OCI-LY7 (cell line): ENCODE results near the gene SPOCK1. TPM values are rescaled to one million over a fixed set of nuclear protein-coding genes. Genes with fewer than 3 reads are reported as not detected.

Experiments
- BruUV-seq: library from RNA; stranded (reverse); fragments of 400-500 nt; replicated peaks from 2 replicates; lab custom pipeline; 2021; lab: Mats Ljungman, UMichigan
- CTCF ChIA-PET: fragments of 300-600 bp; sonication (Branson Sonifier 250); formaldehyde crosslinking; loops from one replicate; lab custom pipeline; 2022; ENCODE audit warnings: antibody characterized with exemption; ENCODE audit not compliant: unreplicated experiment; lab: Charles Lee
- POLR2A ChIA-PET: fragments of 300-600 bp; sonication (Branson Sonifier 250); formaldehyde crosslinking; loops from one replicate; lab custom pipeline; 2022; ENCODE audit warnings: antibody characterized with exemption; lab: Charles Lee
- DNase-seq: peaks from one replicate; pipeline ENCODE4 v3.0.0-alpha.2; 2015; ENCODE audit warnings: low spot score
- H2AFZ ChIP-seq: fragments of 200-600 bp; sonication (generic), shearing (Covaris generic); 2 replicates; pipeline ENCODE4 v1.6.1; 2014; ENCODE audit warnings: mild to moderate bottlenecking, antibody characterized with exemption, low read length, moderate library complexity
- H3K27ac ChIP-seq: fragments of 200-600 bp; sonication (generic); 2 replicates; pipeline ENCODE4 v1.5.1; 2014; ENCODE audit warnings: mixed run types, low read depth, mild to moderate bottlenecking, moderate library complexity, low read length, inconsistent platforms; ENCODE audit not compliant: poor library complexity, severe bottlenecking
- H3K36me3 ChIP-seq: fragments of 200-600 bp; sonication (generic); 2 replicates; pipeline ENCODE4 v1.6.1; 2014; ENCODE audit warnings: mild to moderate bottlenecking, antibody characterized with exemption, low read length, moderate library complexity, mixed read lengths; ENCODE audit not compliant: insufficient read depth
- H3K4me1 ChIP-seq: fragments of 200-600 bp; sonication (generic); 2 replicates; pipeline ENCODE4 v1.5.1; 2014; ENCODE audit warnings: mild to moderate bottlenecking, low read length; ENCODE audit not compliant: insufficient read depth, poor library complexity, severe bottlenecking
- H3K4me2 ChIP-seq: fragments of 200-600 bp; sonication (generic); 2 replicates; pipeline ENCODE4 v1.6.1; 2014; ENCODE audit warnings: mild to moderate bottlenecking, low read length
- H3K4me3 ChIP-seq: fragments of 200-600 bp; sonication (generic); 2 replicates; pipeline ENCODE4 v1.5.1; 2014; ENCODE audit warnings: mild to moderate bottlenecking, low read depth, low read length; ENCODE audit not compliant: poor library complexity, severe bottlenecking
- H3K79me2 ChIP-seq: fragments of 200-600 bp; sonication (generic); 2 replicates; pipeline ENCODE4 v1.6.1; 2016; ENCODE audit warnings: low read depth, mild to moderate bottlenecking, low read length, moderate library complexity, mixed read lengths; ENCODE audit not compliant: insufficient read depth
- H3K9me2 ChIP-seq: fragments of 200-600 bp; sonication (generic); 2 replicates; pipeline ENCODE4 v1.6.1; 2016; ENCODE audit warnings: mild to moderate bottlenecking, low read length, mixed read lengths; ENCODE audit not compliant: insufficient read depth
- H3K9me3 ChIP-seq: fragments of 200-600 bp; sonication (generic); 2 replicates; pipeline ENCODE4 v1.6.1; 2014; ENCODE audit warnings: mild to moderate bottlenecking, mixed run types, low read length, mixed read lengths
- H4K20me1 ChIP-seq: fragments of 200-600 bp; sonication (generic); 2 replicates; pipeline ENCODE4 v1.6.1; 2014; ENCODE audit warnings: mild to moderate bottlenecking, antibody characterized with exemption, low read length, moderate library complexity, mixed read lengths; ENCODE audit not compliant: insufficient read depth
- CTCF ChIP-seq: fragments of 200-600 bp; sonication (generic); conservative IDR thresholded peaks from 2 replicates; pipeline ENCODE4 v1.5.1; 2014; ENCODE audit warnings: mild to moderate bottlenecking, antibody characterized with exemption, low read length, moderate library complexity, mixed read lengths
- EZH2phosphoT487 ChIP-seq: fragments of 200-600 bp; sonication (generic); IDR thresholded peaks from 2 replicates; pipeline ENCODE4 v1.6.1; 2018; ENCODE audit warnings: low read depth, borderline replicate concordance, mild to moderate bottlenecking, mixed run types, antibody characterized with exemption, low read length, moderate library complexity, mixed read lengths
- intact Hi-C: fragments of 100-400 bp; cut with micrococcal nuclease; formaldehyde crosslinking; loops from one replicate; pipeline ENCODE4 v1.10.0; 2022; ENCODE audit not compliant: unreplicated experiment
- total RNA-seq, 2 experiments: library from RNA; depleted of rRNA in 1 of 2; stranded (reverse); fragments of >200 nt in 1 of 2; shearing (Covaris generic) in 1 of 2; gene quantifications; 2 replicates each; pipeline ENCODE4 v1.2.3, GENCODE V29; 2014 to 2022

Gene SPOCK1
- total RNA-seq, 2 experiments from 2014 or later: 0.29 to 1.5 TPM

- TF ChIP-seq CTCF (no peak), EZH2phosphoT487 (no peak)
- Histone ChIP-seq H3K27ac (no peak overlapping the region), H3K36me3 (no peaks in the 10 kb centered on the region), H2AFZ (no peak overlapping the region), H3K4me3 (no peak overlapping the region), H3K4me1 (no peaks in the 10 kb centered on the region), H3K9me3 (no peaks in the 10 kb centered on the region), H3K79me2 (no peaks in the 10 kb centered on the region), H4K20me1 (no peaks in the 10 kb centered on the region), H3K4me2 (no peak overlapping the region), H3K9me2 (no peaks in the 10 kb centered on the region)
- POLR2A ChIA-PET: no interaction called here
- no TSS peak for BruUV-seq
- no peak for DNase-seq
- CTCF ChIA-PET: no interaction called here
- intact Hi-C loops: no loop called here
Observed at GRCh38 chr5:137287569-137287968, 211.6 kb downstream of the SPOCK1 start.

GRCh38 chr5:137286025-137286610, 213.0 kb downstream of the SPOCK1 start:
- ChIA-PET POLR2A (no interaction called here), CTCF (no interaction called here)
- no peak for TF ChIP-seq EZH2phosphoT487
- no peak for TF ChIP-seq CTCF
- no peaks in the 10 kb centered on the region for H3K9me2 ChIP-seq
- intact Hi-C loops: no loop called here
- no peaks in the 10 kb centered on the region for H3K9me3 ChIP-seq
- H4K20me1 ChIP-seq: no peaks in the 10 kb centered on the region
- H3K36me3 ChIP-seq: no peaks in the 10 kb centered on the region
- no peaks in the 10 kb centered on the region for H3K4me1 ChIP-seq
- no peak overlapping the region for H3K4me2 ChIP-seq
- no peak overlapping the region for H2AFZ ChIP-seq
- BruUV-seq: no TSS peak
- no peaks in the 10 kb centered on the region for H3K79me2 ChIP-seq
- no peak overlapping the region for H3K4me3 ChIP-seq
- H3K27ac ChIP-seq: no peak overlapping the region
- no peak for DNase-seq

GRCh38 chr5:137283801-137284200, 215.3 kb downstream of the SPOCK1 start:
- no peak overlapping the region for H3K4me2 ChIP-seq
- DNase-seq: no peak
- no peaks in the 10 kb centered on the region for H3K36me3 ChIP-seq
- no TSS peak for BruUV-seq
- intact Hi-C loops: no loop called here
- ChIA-PET CTCF (no interaction called here), POLR2A (no interaction called here)
- H3K27ac ChIP-seq: no peak overlapping the region
- no peak overlapping the region for H3K4me3 ChIP-seq
- no peaks in the 10 kb centered on the region for H3K9me3 ChIP-seq
- TF ChIP-seq CTCF (no peak), EZH2phosphoT487 (no peak)
- H3K9me2 ChIP-seq: no peaks in the 10 kb centered on the region
- H3K4me1 ChIP-seq: no peaks in the 10 kb centered on the region
- H2AFZ ChIP-seq: no peak overlapping the region
- no peaks in the 10 kb centered on the region for H4K20me1 ChIP-seq
- no peaks in the 10 kb centered on the region for H3K79me2 ChIP-seq
